ENCODE data around the gene SLC25A34.

DNA sequence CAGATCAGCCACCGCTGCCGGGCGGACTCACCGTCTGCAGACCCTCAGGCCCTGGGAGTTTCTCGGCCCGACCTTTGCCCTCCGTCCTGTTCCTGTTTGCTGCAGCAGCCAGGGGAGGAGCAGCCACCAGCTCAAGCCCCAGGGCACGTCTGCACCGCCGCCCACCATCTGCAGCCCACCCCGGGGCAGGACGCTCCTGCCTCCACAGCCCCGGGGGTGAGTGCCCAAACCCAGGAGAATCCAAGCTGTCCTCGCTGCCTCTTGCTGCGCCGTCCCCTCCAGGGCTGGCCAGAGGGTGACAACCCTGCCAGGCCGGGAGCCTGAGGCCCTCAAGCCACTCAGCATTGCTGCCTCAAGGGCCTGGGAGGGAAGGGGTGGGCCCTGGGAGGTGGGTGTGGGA, 1.2 kb upstream of the SLC25A34 start:
- TF ChIP-seq, protein P1, sequence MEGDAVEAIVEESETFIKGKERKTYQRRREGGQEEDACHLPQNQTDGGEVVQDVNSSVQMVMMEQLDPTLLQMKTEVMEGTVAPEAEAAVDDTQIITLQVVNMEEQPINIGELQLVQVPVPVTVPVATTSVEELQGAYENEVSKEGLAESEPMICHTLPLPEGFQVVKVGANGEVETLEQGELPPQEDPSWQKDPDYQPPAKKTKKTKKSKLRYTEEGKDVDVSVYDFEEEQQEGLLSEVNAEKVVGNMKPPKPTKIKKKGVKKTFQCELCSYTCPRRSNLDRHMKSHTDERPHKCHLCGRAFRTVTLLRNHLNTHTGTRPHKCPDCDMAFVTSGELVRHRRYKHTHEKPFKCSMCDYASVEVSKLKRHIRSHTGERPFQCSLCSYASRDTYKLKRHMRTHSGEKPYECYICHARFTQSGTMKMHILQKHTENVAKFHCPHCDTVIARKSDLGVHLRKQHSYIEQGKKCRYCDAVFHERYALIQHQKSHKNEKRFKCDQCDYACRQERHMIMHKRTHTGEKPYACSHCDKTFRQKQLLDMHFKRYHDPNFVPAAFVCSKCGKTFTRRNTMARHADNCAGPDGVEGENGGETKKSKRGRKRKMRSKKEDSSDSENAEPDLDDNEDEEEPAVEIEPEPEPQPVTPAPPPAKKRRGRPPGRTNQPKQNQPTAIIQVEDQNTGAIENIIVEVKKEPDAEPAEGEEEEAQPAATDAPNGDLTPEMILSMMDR (IDR thresholded peaks at IDR 0.05 in 4 of 5, conservative IDR thresholded peaks at IDR 0.05 in 1 of 5): no peak
- no peak for TF ChIP-seq POLR2A (IDR thresholded peaks at IDR 0.05)

Measured in gastrocnemius medialis (tissue), 4 donors.